Lung (tissue), 12 donors: ENCODE measurements around the gene DOLK. TPM values are rescaled to one million over a fixed set of nuclear protein-coding genes. Genes with fewer than 3 reads are reported as not detected.

Source experiments
- ATAC-seq: fragments of 200-7000 bp; cut with Tn5 transposase; one replicate; pipeline ENCODE4 v1.9.1; 2020; ENCODE audit warnings: moderate number of reproducible peaks; ENCODE audit not compliant: insufficient read depth, low FRiP score
- DNase-seq, 3 donors: peaks; one replicate each; pipeline ENCODE4 v3.0.0-alpha.2; 2013 to 2017
- H3K27ac ChIP-seq, 2 donors: one replicate each; pipeline ENCODE4 v1.5.1; 2013; ENCODE audit warnings: mild to moderate bottlenecking in 2 of 2, moderate library complexity in 2 of 2, control low read depth in 1 of 2, inconsistent platforms in 1 of 2, low read depth in 1 of 2, low read length in 1 of 2
- H3K27me3 ChIP-seq, 3 donors: one replicate each; pipeline ENCODE4 v1.5.1; 2013; ENCODE audit warnings: low read length in 2 of 3; ENCODE audit not compliant: control insufficient read depth in 3 of 3, insufficient read depth in 3 of 3
- H3K36me3 ChIP-seq, 4 donors: one replicate each; pipeline ENCODE4 v1.5.1; 2013; ENCODE audit warnings: low read length in 4 of 4, mild to moderate bottlenecking in 1 of 4, moderate library complexity in 1 of 4; ENCODE audit not compliant: control insufficient read depth in 4 of 4, insufficient read depth in 4 of 4
- H3K4me1 ChIP-seq, 5 donors: one replicate each; pipeline ENCODE4 v1.5.1; 2013; ENCODE audit warnings: low read length in 5 of 5, mild to moderate bottlenecking in 2 of 5, moderate library complexity in 1 of 5; ENCODE audit not compliant: control insufficient read depth in 5 of 5, insufficient read depth in 5 of 5
- H3K4me3 ChIP-seq: one replicate; pipeline ENCODE4 v1.5.1; 2013; ENCODE audit warnings: mild to moderate bottlenecking, control low read depth, moderate library complexity
- H3K9ac ChIP-seq, 2 donors: one replicate each; pipeline ENCODE4 v1.5.1; 2013; ENCODE audit warnings: low read length in 2 of 2, control low read depth in 1 of 2; ENCODE audit not compliant: insufficient read depth in 1 of 2
- H3K9me3 ChIP-seq, 4 donors: one replicate each; pipeline ENCODE4 v1.5.1; 2013; ENCODE audit warnings: low read length in 3 of 4, mild to moderate bottlenecking in 1 of 4, moderate library complexity in 1 of 4; ENCODE audit not compliant: control insufficient read depth in 4 of 4, insufficient read depth in 3 of 4
- CTCF ChIP-seq: IDR thresholded peaks from 2 replicates; pipeline ENCODE4 v1.5.1; 2012; ENCODE audit warnings: mild to moderate bottlenecking; ENCODE audit errors: control extremely low read depth, extremely low read depth
- WGBS, 2 donors: extraction: QIAGEN DNeasy Blood & Tissue Kit; methylation state at CpG; one replicate each; pipeline ENCODE4 v1.1.7; 2013; 5-methylcytosine and 5-hydroxymethylcytosine counted together
- polyA plus RNA-seq, 2 donors: library from polyadenylated mRNA; stranded (reverse); fragments of 200-250 nt; gene quantifications; one replicate each; pipeline ENCODE4 v1.2.1, GENCODE V29; 2013
- total RNA-seq, 2 donors: library from RNA; depleted of rRNA in 1 of 2; stranded (reverse); fragments of >200 nt in 1 of 2; gene quantifications; one replicate each; pipeline ENCODE4 v1.2.1, GENCODE V29; 2014 to 2021
- donor health status: control.
- donor health status: control.
- donor health status: Bipolar disorder and iron deficiency.
- donor health status: healthy.
- donor health status: DM: yes; HTN: yes; CAD: no.

The DOLK gene
- total and polyA plus RNA-seq, 4 donors = 9.6 to 19.1 (median 14.2) TPM

GRCh38 chr9:128902351-128903078 is 44.9 kb downstream of the DOLK start:
- WGBS, 2 donors = 44 to 55% methylated on average over 23 of the region's 23 CpGs
- no peaks in the 10 kb centered on the region for H3K9me3 ChIP-seq
- TF ChIP-seq CTCF = no peak

GRCh38 chr9:128901822-128902221 is 45.6 kb downstream of the DOLK start:
- DNase-seq (no peak), ATAC-seq (no peak)
- no peak for TF ChIP-seq CTCF
- 74 to 80% methylated on average over 5 of the region's 5 CpGs for WGBS, 2 donors
- no peak overlapping the region for H3K9ac ChIP-seq
- H3K9me3 ChIP-seq = no peaks in the 10 kb centered on the region
- H3K27ac ChIP-seq = peak overlapping the region in 1 of 2 donors; percentile 74
- peaks cover 0 to 25% (median 0%) of the 10 kb centered on the region in 5 donors for H3K4me1 ChIP-seq
- H3K4me3 ChIP-seq = no peak overlapping the region
- peaks cover 0 to 14% (median 5%) of the 10 kb centered on the region in 4 donors for H3K36me3 ChIP-seq
- H3K27me3 ChIP-seq = no peaks in the 10 kb centered on the region

More at GRCh38 chr9:128902351-128903078, 44.9 kb downstream of the DOLK start:
- Histone ChIP-seq H3K36me3 (peaks cover 0 to 19% (median 2%) of the 10 kb centered on the region in 4 donors), H3K27me3 (no peaks in the 10 kb centered on the region), H3K27ac (peak overlapping the region; percentile 46 to 74), H3K9ac (no peak overlapping the region), H3K4me1 (peaks cover 0 to 25% (median 0%) of the 10 kb centered on the region in 5 donors), H3K4me3 (no peak overlapping the region)
- no peak for ATAC-seq
- peak in 1 of 3 donors; percentile 42 for DNase-seq

- Histone ChIP-seq H3K9ac (no peak overlapping the region), H3K4me1 (peaks cover 0 to 25% (median 0%) of the 10 kb centered on the region in 5 donors), H3K36me3 (peaks cover 0 to 14% (median 5%) of the 10 kb centered on the region in 4 donors), H3K9me3 (no peaks in the 10 kb centered on the region), H3K27ac (no peak overlapping the region), H3K27me3 (no peaks in the 10 kb centered on the region), H3K4me3 (no peak overlapping the region)
- no peak for TF ChIP-seq CTCF
- no peak for ATAC-seq
- 86 to 89% methylated on average over 7 of the region's 7 CpGs for WGBS, 2 donors
- DNase-seq = no peak
Measured at GRCh38 chr9:128901379-128901778, 46.0 kb downstream of the DOLK start.
